ELR (cell line): Measurements from ENCODE around the gene P2RY2.
"Not testable (repeated sequence)": the region's sequence is repeated elsewhere in the genome, so short reads cannot be mapped to it uniquely, and the experiment has no call there.

Source experiments
- DNase-seq: peaks from one replicate; pipeline ENCODE4 v3.0.0-alpha.2; 2015; ENCODE audit warnings: low read depth

P2RY2 gene

GRCh38 chr11:73267122-73267846 is 49.2 kb downstream of the P2RY2 start:
- no peak for DNase-seq

- no peak for DNase-seq
These were observed 49.9 kb downstream of the P2RY2 start for GRCh38 chr11:73267906-73268540.

GRCh38 chr11:73268671-73269271 is 50.7 kb downstream of the P2RY2 start:
- DNase-seq: no peak

GRCh38 chr11:73269459-73270015 is 51.5 kb downstream of the P2RY2 start:
- no peak for DNase-seq

- no peak for DNase-seq
These were observed 52.2 kb downstream of the P2RY2 start for GRCh38 chr11:73270016-73270854.

- DNase-seq: no peak
These were observed 52.9 kb downstream of the P2RY2 start for GRCh38 chr11:73270855-73271477.

- not testable (repeated sequence) for DNase-seq
These were observed 53.4 kb downstream of the P2RY2 start for GRCh38 chr11:73271478-73271865.

GRCh38 chr11:73271936-73272679 is 54.0 kb downstream of the P2RY2 start, which contains the start of gene P2RY6:
Gene P2RY6 (plus strand): TSS chr11:73272338. CDS start chr11:73296519, 24,181 bp downstream.
- DNase-seq: peak; percentile 79

GRCh38 chr11:73272680-73273038 is 54.6 kb downstream of the P2RY2 start:
- DNase-seq: no peak

- DNase-seq: no peak
These were observed 55.3 kb downstream of the P2RY2 start for GRCh38 chr11:73273222-73273895.

- not testable (repeated sequence) for DNase-seq
These were observed 56.1 kb downstream of the P2RY2 start for GRCh38 chr11:73274191-73274590.

- no peak for DNase-seq
These were observed 56.8 kb downstream of the P2RY2 start for GRCh38 chr11:73274722-73275380.

- DNase-seq: no peak
These were observed 57.3 kb downstream of the P2RY2 start for GRCh38 chr11:73275381-73275750.

GRCh38 chr11:73277467-73277866 is 59.4 kb downstream of the P2RY2 start:
- DNase-seq: no peak

- DNase-seq: no peak
These were observed 62.5 kb downstream of the P2RY2 start for GRCh38 chr11:73280626-73281025.

- no peak for DNase-seq
These were observed 63.2 kb downstream of the P2RY2 start for GRCh38 chr11:73281201-73281741.

- no peak for DNase-seq
These were observed 63.9 kb downstream of the P2RY2 start for GRCh38 chr11:73281796-73282660.

- DNase-seq: no peak
These were observed 65.4 kb downstream of the P2RY2 start for GRCh38 chr11:73283276-73284000.
